Measurements from ENCODE around the gene PC.
A peak's percentile ranks its signal among the peaks of the same experiment; 100 is the strongest.
"Not testable (repeated sequence)": the region's sequence is repeated elsewhere in the genome, so short reads cannot be mapped to it uniquely, and the experiment has no call there.

PC gene

GRCh38 chr11:66842501-66842895 lies 115.7 kb downstream of the PC start:
- peaks cover 16% of the 10 kb centered on the region for H3K36me3 ChIP-seq (ENCODE audit: control insufficient read depth, insufficient read depth, low read length, severe bottlenecking)

GRCh38 chr11:66841861-66842260 lies 116.3 kb downstream of the PC start:
- Histone ChIP-seq H3K4me3 (ENCODE audit: low read length) (peak overlapping the region; percentile 99), H3K9me3 (ENCODE audit: control insufficient read depth, low read length) (no peaks in the 10 kb centered on the region), H3K36me3 (ENCODE audit: control insufficient read depth, insufficient read depth, low read length, severe bottlenecking) (peaks cover 14% of the 10 kb centered on the region), H3K4me1 (ENCODE audit: control insufficient read depth, insufficient read depth, low read length) (peaks cover 34% of the 10 kb centered on the region), H3K9ac (ENCODE audit: low read length) (peak overlapping the region; percentile 99), H3K27me3 (replicated peaks; ENCODE audit: control insufficient read depth, insufficient read depth, low read length) (no peaks in the 10 kb centered on the region)
- no peak for DNase-seq (ENCODE audit: low read depth)

More at GRCh38 chr11:66842501-66842895, 115.7 kb downstream of the PC start:
- H3K27me3 ChIP-seq (replicated peaks; ENCODE audit: control insufficient read depth, insufficient read depth, low read length), result no peaks in the 10 kb centered on the region
- peak overlapping the region; percentile 99 for H3K4me3 ChIP-seq (ENCODE audit: low read length)
- DNase-seq (ENCODE audit: low read depth), result no peak
- no peaks in the 10 kb centered on the region for H3K9me3 ChIP-seq (ENCODE audit: control insufficient read depth, low read length)
- H3K9ac ChIP-seq (ENCODE audit: low read length), result peak overlapping the region; percentile 99
- H3K4me1 ChIP-seq (ENCODE audit: control insufficient read depth, insufficient read depth, low read length), result peaks cover 35% of the 10 kb centered on the region

GRCh38 chr11:66840317-66841091 lies 117.7 kb downstream of the PC start:
- no peaks in the 10 kb centered on the region for H3K27me3 ChIP-seq (replicated peaks; ENCODE audit: control insufficient read depth, insufficient read depth, low read length)
- no peak overlapping the region for H3K4me3 ChIP-seq (ENCODE audit: low read length)
- peaks cover 38% of the 10 kb centered on the region for H3K4me1 ChIP-seq (ENCODE audit: control insufficient read depth, insufficient read depth, low read length)
- no peak overlapping the region for H3K9ac ChIP-seq (ENCODE audit: low read length)
- DNase-seq (ENCODE audit: low read depth), result no peak
- no peaks in the 10 kb centered on the region for H3K9me3 ChIP-seq (ENCODE audit: control insufficient read depth, low read length)
- peaks cover 9% of the 10 kb centered on the region for H3K36me3 ChIP-seq (ENCODE audit: control insufficient read depth, insufficient read depth, low read length, severe bottlenecking)

GRCh38 chr11:66835768-66836405 lies 122.3 kb downstream of the PC start:
- Histone ChIP-seq H3K4me3 (ENCODE audit: low read length) (peak overlapping the region; percentile 11), H3K27me3 (replicated peaks; ENCODE audit: control insufficient read depth, insufficient read depth, low read length) (no peaks in the 10 kb centered on the region), H3K9me3 (ENCODE audit: control insufficient read depth, low read length) (no peaks in the 10 kb centered on the region), H3K36me3 (ENCODE audit: control insufficient read depth, insufficient read depth, low read length, severe bottlenecking) (no peaks in the 10 kb centered on the region), H3K9ac (ENCODE audit: low read length) (peak overlapping the region; percentile 75), H3K4me1 (ENCODE audit: control insufficient read depth, insufficient read depth, low read length) (peaks cover 25% of the 10 kb centered on the region)
- peak; percentile 75 for DNase-seq (ENCODE audit: low read depth)

GRCh38 chr11:66834943-66835342 lies 123.2 kb downstream of the PC start:
- Histone ChIP-seq H3K9ac (ENCODE audit: low read length) (peak overlapping the region; percentile 75), H3K36me3 (ENCODE audit: control insufficient read depth, insufficient read depth, low read length, severe bottlenecking) (no peaks in the 10 kb centered on the region), H3K4me1 (ENCODE audit: control insufficient read depth, insufficient read depth, low read length) (peaks cover 21% of the 10 kb centered on the region), H3K9me3 (ENCODE audit: control insufficient read depth, low read length) (no peaks in the 10 kb centered on the region), H3K27me3 (replicated peaks; ENCODE audit: control insufficient read depth, insufficient read depth, low read length) (no peaks in the 10 kb centered on the region), H3K4me3 (ENCODE audit: low read length) (no peak overlapping the region)
- no peak for DNase-seq (ENCODE audit: low read depth)

- H3K9ac ChIP-seq (ENCODE audit: low read length), result peak overlapping the region; percentile 75
- peaks cover 21% of the 10 kb centered on the region for H3K4me1 ChIP-seq (ENCODE audit: control insufficient read depth, insufficient read depth, low read length)
- no peaks in the 10 kb centered on the region for H3K9me3 ChIP-seq (ENCODE audit: control insufficient read depth, low read length)
- H3K27me3 ChIP-seq (replicated peaks; ENCODE audit: control insufficient read depth, insufficient read depth, low read length), result no peaks in the 10 kb centered on the region
- H3K4me3 ChIP-seq (ENCODE audit: low read length), result no peak overlapping the region
- H3K36me3 ChIP-seq (ENCODE audit: control insufficient read depth, insufficient read depth, low read length, severe bottlenecking), result no peaks in the 10 kb centered on the region
- no peak for DNase-seq (ENCODE audit: low read depth)
Observed at GRCh38 chr11:66834539-66834845, 123.7 kb downstream of the PC start.

- not testable (repeated sequence) for H3K4me3 ChIP-seq (ENCODE audit: low read length); H3K4me1 ChIP-seq (ENCODE audit: control insufficient read depth, insufficient read depth, low read length); DNase-seq (ENCODE audit: low read depth); H3K27me3 ChIP-seq (replicated peaks; ENCODE audit: control insufficient read depth, insufficient read depth, low read length); H3K9ac ChIP-seq (ENCODE audit: low read length); H3K36me3 ChIP-seq (ENCODE audit: control insufficient read depth, insufficient read depth, low read length, severe bottlenecking); H3K9me3 ChIP-seq (ENCODE audit: control insufficient read depth, low read length)
Observed at GRCh38 chr11:66824573-66824972, 133.6 kb downstream of the PC start.

- no peak for DNase-seq (ENCODE audit: low read depth)
Observed at GRCh38 chr11:66823700-66824099, 134.5 kb downstream of the PC start.

GRCh38 chr11:66820901-66821300 lies 137.3 kb downstream of the PC start:
- H3K4me3 ChIP-seq (ENCODE audit: low read length), result no peak overlapping the region
- H3K9me3 ChIP-seq (ENCODE audit: control insufficient read depth, low read length), result no peaks in the 10 kb centered on the region

More at GRCh38 chr11:66823700-66824099, 134.5 kb downstream of the PC start:
- H3K9ac ChIP-seq (ENCODE audit: low read length), result no peak overlapping the region
- H3K36me3 ChIP-seq (ENCODE audit: control insufficient read depth, insufficient read depth, low read length, severe bottlenecking), result no peaks in the 10 kb centered on the region
- peaks cover 3% of the 10 kb centered on the region for H3K4me1 ChIP-seq (ENCODE audit: control insufficient read depth, insufficient read depth, low read length)
- H3K4me3 ChIP-seq (ENCODE audit: low read length), result no peak overlapping the region
- H3K9me3 ChIP-seq (ENCODE audit: control insufficient read depth, low read length), result no peaks in the 10 kb centered on the region
- no peaks in the 10 kb centered on the region for H3K27me3 ChIP-seq (replicated peaks; ENCODE audit: control insufficient read depth, insufficient read depth, low read length)

GRCh38 chr11:66820381-66820780 lies 137.8 kb downstream of the PC start:
- no peak overlapping the region for H3K9ac ChIP-seq (ENCODE audit: low read length)
- H3K4me3 ChIP-seq (ENCODE audit: low read length), result no peak overlapping the region
- H3K27me3 ChIP-seq (replicated peaks; ENCODE audit: control insufficient read depth, insufficient read depth, low read length), result no peaks in the 10 kb centered on the region
- no peaks in the 10 kb centered on the region for H3K36me3 ChIP-seq (ENCODE audit: control insufficient read depth, insufficient read depth, low read length, severe bottlenecking)
- no peaks in the 10 kb centered on the region for H3K9me3 ChIP-seq (ENCODE audit: control insufficient read depth, low read length)
- peak; percentile 7 for DNase-seq (ENCODE audit: low read depth)
- H3K4me1 ChIP-seq (ENCODE audit: control insufficient read depth, insufficient read depth, low read length), result peaks cover 3% of the 10 kb centered on the region

More at GRCh38 chr11:66820901-66821300, 137.3 kb downstream of the PC start:
- H3K4me1 ChIP-seq (ENCODE audit: control insufficient read depth, insufficient read depth, low read length), result peaks cover 3% of the 10 kb centered on the region
- DNase-seq (ENCODE audit: low read depth), result no peak
- H3K27me3 ChIP-seq (replicated peaks; ENCODE audit: control insufficient read depth, insufficient read depth, low read length), result no peaks in the 10 kb centered on the region
- H3K9ac ChIP-seq (ENCODE audit: low read length), result no peak overlapping the region
- no peaks in the 10 kb centered on the region for H3K36me3 ChIP-seq (ENCODE audit: control insufficient read depth, insufficient read depth, low read length, severe bottlenecking)

GRCh38 chr11:66818231-66818955 lies 139.8 kb downstream of the PC start:
- H3K9ac ChIP-seq (ENCODE audit: low read length), result no peak overlapping the region
- H3K9me3 ChIP-seq (ENCODE audit: control insufficient read depth, low read length), result no peaks in the 10 kb centered on the region
- H3K4me1 ChIP-seq (ENCODE audit: control insufficient read depth, insufficient read depth, low read length), result peaks cover 3% of the 10 kb centered on the region
- DNase-seq (ENCODE audit: low read depth), result no peak
- H3K27me3 ChIP-seq (replicated peaks; ENCODE audit: control insufficient read depth, insufficient read depth, low read length), result no peaks in the 10 kb centered on the region
- H3K4me3 ChIP-seq (ENCODE audit: low read length), result no peak overlapping the region
- no peaks in the 10 kb centered on the region for H3K36me3 ChIP-seq (ENCODE audit: control insufficient read depth, insufficient read depth, low read length, severe bottlenecking)
